Skeletal muscle cell (primary cell): ENCODE data around the gene DNAH11.

Experiments used
- DNase-seq: peaks from one replicate; pipeline ENCODE4 v3.0.0-alpha.2; 2010; ENCODE audit warnings: low read depth
- H3K4me3 ChIP-seq: 2 replicates; pipeline ENCODE4 v1.5.1; 2011; ENCODE audit warnings: low read depth, mild to moderate bottlenecking, control low read depth, low read length, moderate library complexity

The DNAH11 gene

GRCh38 chr7:21548491-21548890, 5.7 kb downstream of the DNAH11 start:
- no peak for DNase-seq
- no peak overlapping the region for H3K4me3 ChIP-seq

GRCh38 chr7:21550076-21550475, 7.2 kb downstream of the DNAH11 start:
- no peak for DNase-seq
- no peak overlapping the region for H3K4me3 ChIP-seq

- DNase-seq, result no peak
- no peak overlapping the region for H3K4me3 ChIP-seq
Measured at GRCh38 chr7:21550821-21551531, 8.1 kb downstream of the DNAH11 start.

GRCh38 chr7:21562385-21562784, 19.5 kb downstream of the DNAH11 start:
- DNase-seq, result no peak
- no peak overlapping the region for H3K4me3 ChIP-seq

GRCh38 chr7:21565614-21566013, 22.8 kb downstream of the DNAH11 start:
- no peak for DNase-seq
- H3K4me3 ChIP-seq, result no peak overlapping the region

GRCh38 chr7:21566094-21566493, 23.3 kb downstream of the DNAH11 start:
- no peak for DNase-seq
- no peak overlapping the region for H3K4me3 ChIP-seq

GRCh38 chr7:21568762-21569161, 25.9 kb downstream of the DNAH11 start:
- H3K4me3 ChIP-seq, result no peak overlapping the region
- DNase-seq, result no peak

GRCh38 chr7:21572331-21573313, 29.8 kb downstream of the DNAH11 start:
- no peak overlapping the region for H3K4me3 ChIP-seq
- no peak for DNase-seq

GRCh38 chr7:21579341-21580072, 36.7 kb downstream of the DNAH11 start:
- DNase-seq, result no peak
- H3K4me3 ChIP-seq, result no peak overlapping the region

- DNase-seq, result peak; percentile 8
- H3K4me3 ChIP-seq, result no peak overlapping the region
Measured at GRCh38 chr7:21580073-21580521, 37.3 kb downstream of the DNAH11 start.

GRCh38 chr7:21585070-21585724, 42.4 kb downstream of the DNAH11 start:
- DNase-seq, result no peak
- no peak overlapping the region for H3K4me3 ChIP-seq

- H3K4me3 ChIP-seq, result no peak overlapping the region
- no peak for DNase-seq
Measured at GRCh38 chr7:21587139-21587784, 44.4 kb downstream of the DNAH11 start.

- no peak for DNase-seq
- no peak overlapping the region for H3K4me3 ChIP-seq
Measured at GRCh38 chr7:21596801-21597200, 54.0 kb downstream of the DNAH11 start.

GRCh38 chr7:21603462-21603861, 60.6 kb downstream of the DNAH11 start:
- H3K4me3 ChIP-seq, result no peak overlapping the region
- DNase-seq, result no peak

- no peak overlapping the region for H3K4me3 ChIP-seq
- DNase-seq, result no peak
Measured at GRCh38 chr7:21603972-21604749, 61.3 kb downstream of the DNAH11 start.

- H3K4me3 ChIP-seq, result no peak overlapping the region
- no peak for DNase-seq
Measured at GRCh38 chr7:21605008-21605585, 62.3 kb downstream of the DNAH11 start.

GRCh38 chr7:21608465-21608864, 65.6 kb downstream of the DNAH11 start:
- no peak overlapping the region for H3K4me3 ChIP-seq
- DNase-seq, result no peak

GRCh38 chr7:21611129-21611528, 68.3 kb downstream of the DNAH11 start:
- no peak overlapping the region for H3K4me3 ChIP-seq
- DNase-seq, result no peak
